ENCODE data around the gene SNX10. TPM values are rescaled to one million over a fixed set of nuclear protein-coding genes. Genes with fewer than 3 reads are reported as not detected.

Gene SNX10
- total and polyA plus RNA-seq, 2 donors, result 15.9 TPM

DNA sequence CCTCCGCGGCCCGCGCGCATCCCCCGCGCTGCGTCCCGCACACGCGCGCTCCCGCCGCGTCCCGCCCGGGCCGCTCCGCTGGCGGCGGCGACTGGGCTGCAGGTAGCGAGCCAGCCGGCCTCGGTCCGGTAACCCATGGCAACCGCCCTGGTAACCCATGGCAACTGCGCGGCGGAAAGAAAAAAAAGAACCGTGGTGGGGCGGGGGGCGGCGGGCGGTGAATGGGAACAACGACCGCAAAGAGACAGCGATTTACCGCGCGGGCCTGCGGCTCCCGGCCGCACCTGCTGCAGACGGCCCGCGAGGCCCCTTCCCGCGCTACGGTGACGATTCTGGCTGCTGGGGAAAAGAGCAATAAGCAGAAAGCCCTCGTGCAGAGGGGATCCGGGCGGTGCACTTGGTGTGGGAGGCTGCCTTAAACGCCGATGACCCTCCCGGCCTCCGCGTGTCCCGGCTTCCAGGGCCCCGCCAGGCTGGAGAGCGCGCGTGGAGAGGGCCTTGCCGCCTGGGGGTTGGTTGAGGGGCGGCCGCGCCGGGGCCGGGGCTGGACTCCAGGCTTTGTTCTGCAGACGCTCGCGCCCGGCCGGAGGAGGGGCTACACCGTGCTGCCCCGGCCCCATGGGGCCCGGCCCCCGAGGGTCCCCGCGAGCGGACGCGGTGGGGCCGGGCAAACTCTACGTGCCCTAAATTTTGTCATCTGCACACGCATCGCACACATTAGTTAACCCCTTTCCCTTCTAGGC lies 84.7 kb downstream of the SNX10 start:
- DNase-seq (ENCODE audit: low read depth in 6 of 9, low spot score in 9 of 9), result peak in 6 of 9 donors; percentile 30 to 71 (median 40)
- under 1% methylated on average over 88 of the region's 88 CpGs for whole genome bisulfite sequencing
- Histone ChIP-seq H3K9me3 (ENCODE audit: control insufficient read depth in 2 of 2, insufficient read depth in 1 of 2, low read length in 1 of 2) (no peaks in the 10 kb centered on the region), H3K27ac (ENCODE audit: low read depth in 1 of 2, low read length in 1 of 2) (peak overlapping the region in 1 of 2 donors; percentile 14), H3K4me3 (ENCODE audit: low read length in 2 of 2) (peak overlapping the region; percentile 54 to 61), H3K36me3 (ENCODE audit: control insufficient read depth in 2 of 2, insufficient read depth in 2 of 2, low read length in 1 of 2) (peaks cover 0 to 3% of the 10 kb centered on the region in 2 donors), H3K4me1 (ENCODE audit: control insufficient read depth in 2 of 2, insufficient read depth in 2 of 2, low read length in 2 of 2) (peaks cover 4 to 9% of the 10 kb centered on the region in 2 donors), H3K27me3 (ENCODE audit: control insufficient read depth in 2 of 2, insufficient read depth in 1 of 2, low read length in 1 of 2) (peaks cover 2 to 17% of the 10 kb centered on the region in 2 donors)

DNA sequence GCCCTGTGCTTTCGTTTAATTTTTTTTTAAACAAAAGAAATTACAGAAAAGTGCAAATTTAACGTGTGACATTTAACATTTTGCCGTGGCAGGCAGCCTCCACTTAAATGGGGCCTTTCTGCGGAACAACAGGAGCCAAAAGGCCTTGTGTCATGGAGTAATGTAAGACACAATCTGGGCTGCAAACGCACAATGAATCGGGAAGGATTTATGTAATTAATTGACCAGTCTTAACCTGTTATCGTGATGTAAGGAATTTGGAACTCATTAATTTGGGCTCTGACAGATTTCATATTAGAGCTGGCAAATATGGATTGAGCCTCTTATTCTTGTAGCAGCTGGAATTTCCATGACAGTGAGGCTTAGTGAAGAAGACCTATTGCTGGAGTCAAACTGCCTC lies 86.4 kb downstream of the SNX10 start:
- no peak overlapping the region for H3K27ac ChIP-seq (ENCODE audit: low read depth in 1 of 2, low read length in 1 of 2)
- no peaks in the 10 kb centered on the region for H3K36me3 ChIP-seq (ENCODE audit: control insufficient read depth in 2 of 2, insufficient read depth in 2 of 2, low read length in 1 of 2)
- no peaks in the 10 kb centered on the region for H3K9me3 ChIP-seq (ENCODE audit: control insufficient read depth in 2 of 2, insufficient read depth in 1 of 2, low read length in 1 of 2)
- DNase-seq (ENCODE audit: low read depth in 6 of 9, low spot score in 9 of 9), result no peak
- H3K27me3 ChIP-seq (ENCODE audit: control insufficient read depth in 2 of 2, insufficient read depth in 1 of 2, low read length in 1 of 2), result peaks cover 2 to 17% of the 10 kb centered on the region in 2 donors
- H3K4me1 ChIP-seq (ENCODE audit: control insufficient read depth in 2 of 2, insufficient read depth in 2 of 2, low read length in 2 of 2), result peaks cover 4 to 9% of the 10 kb centered on the region in 2 donors
- no peak overlapping the region for H3K4me3 ChIP-seq (ENCODE audit: low read length in 2 of 2)
- 98% methylated on average over 7 of the region's 7 CpGs for WGBS

DNA sequence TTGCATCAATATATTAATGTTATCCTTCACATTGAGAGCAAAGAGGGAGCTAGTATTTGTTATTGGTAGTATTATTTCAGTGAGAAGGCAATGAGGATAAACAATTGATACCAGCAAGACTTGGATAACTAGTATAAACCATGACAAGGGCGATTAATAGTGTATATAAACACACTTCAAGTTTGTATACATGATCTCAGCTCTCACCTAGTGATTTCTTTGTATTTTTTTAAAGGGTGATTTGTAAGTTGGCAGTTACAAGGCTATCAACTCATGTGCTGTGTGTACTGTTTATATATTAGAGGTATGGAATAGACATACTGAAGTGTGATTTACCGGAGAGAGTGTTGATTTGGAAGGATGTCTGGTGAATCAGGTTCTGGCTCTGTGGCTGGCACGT lies 88.0 kb downstream of the SNX10 start:
- Histone ChIP-seq H3K27me3 (ENCODE audit: control insufficient read depth in 2 of 2, insufficient read depth in 1 of 2, low read length in 1 of 2) (peaks cover 2 to 17% of the 10 kb centered on the region in 2 donors), H3K4me1 (ENCODE audit: control insufficient read depth in 2 of 2, insufficient read depth in 2 of 2, low read length in 2 of 2) (peaks cover 4 to 9% of the 10 kb centered on the region in 2 donors), H3K36me3 (ENCODE audit: control insufficient read depth in 2 of 2, insufficient read depth in 2 of 2, low read length in 1 of 2) (no peaks in the 10 kb centered on the region), H3K4me3 (ENCODE audit: low read length in 2 of 2) (no peak overlapping the region), H3K27ac (ENCODE audit: low read depth in 1 of 2, low read length in 1 of 2) (no peak overlapping the region), H3K9me3 (ENCODE audit: control insufficient read depth in 2 of 2, insufficient read depth in 1 of 2, low read length in 1 of 2) (no peaks in the 10 kb centered on the region)
- 93% methylated on average over 3 of the region's 3 CpGs for WGBS
- DNase-seq (ENCODE audit: low read depth in 6 of 9, low spot score in 9 of 9), result no peak

- H3K9me3 ChIP-seq (ENCODE audit: control insufficient read depth in 2 of 2, insufficient read depth in 1 of 2, low read length in 1 of 2), result no peaks in the 10 kb centered on the region
- H3K27ac ChIP-seq (ENCODE audit: low read depth in 1 of 2, low read length in 1 of 2), result no peak overlapping the region
- WGBS, result 97% methylated on average over 10 of the region's 10 CpGs
- H3K4me1 ChIP-seq (ENCODE audit: control insufficient read depth in 2 of 2, insufficient read depth in 2 of 2, low read length in 2 of 2), result peaks cover 0 to 7% of the 10 kb centered on the region in 2 donors
- H3K4me3 ChIP-seq (ENCODE audit: low read length in 2 of 2), result no peak overlapping the region
- peaks cover 0 to 6% of the 10 kb centered on the region in 2 donors for H3K27me3 ChIP-seq (ENCODE audit: control insufficient read depth in 2 of 2, insufficient read depth in 1 of 2, low read length in 1 of 2)
- no peak for DNase-seq (ENCODE audit: low read depth in 6 of 9, low spot score in 9 of 9)
- H3K36me3 ChIP-seq (ENCODE audit: control insufficient read depth in 2 of 2, insufficient read depth in 2 of 2, low read length in 1 of 2), result no peaks in the 10 kb centered on the region
These were observed 90.1 kb downstream of the SNX10 start for GRCh38 chr7:26381476-26382353.

GRCh38 chr7:26385240-26385639 lies 93.6 kb downstream of the SNX10 start:
- Histone ChIP-seq H3K4me3 (ENCODE audit: low read length in 2 of 2) (no peak overlapping the region), H3K27ac (ENCODE audit: low read depth in 1 of 2, low read length in 1 of 2) (no peak overlapping the region), H3K9me3 (ENCODE audit: control insufficient read depth in 2 of 2, insufficient read depth in 1 of 2, low read length in 1 of 2) (no peaks in the 10 kb centered on the region), H3K4me1 (ENCODE audit: control insufficient read depth in 2 of 2, insufficient read depth in 2 of 2, low read length in 2 of 2) (no peaks in the 10 kb centered on the region), H3K36me3 (ENCODE audit: control insufficient read depth in 2 of 2, insufficient read depth in 2 of 2, low read length in 1 of 2) (no peaks in the 10 kb centered on the region), H3K27me3 (ENCODE audit: control insufficient read depth in 2 of 2, insufficient read depth in 1 of 2, low read length in 1 of 2) (no peaks in the 10 kb centered on the region)
- DNase-seq (ENCODE audit: low read depth in 6 of 9, low spot score in 9 of 9), result no peak

GRCh38 chr7:26387731-26388130 lies 96.1 kb downstream of the SNX10 start:
- WGBS, result 94% methylated on average over 2 of the region's 2 CpGs
- H3K36me3 ChIP-seq (ENCODE audit: control insufficient read depth in 2 of 2, insufficient read depth in 2 of 2, low read length in 1 of 2), result no peaks in the 10 kb centered on the region

GRCh38 chr7:26388256-26388655 lies 96.6 kb downstream of the SNX10 start:
- no peak overlapping the region for H3K4me3 ChIP-seq (ENCODE audit: low read length in 2 of 2)
- no peak for DNase-seq (ENCODE audit: low read depth in 6 of 9, low spot score in 9 of 9)
- H3K4me1 ChIP-seq (ENCODE audit: control insufficient read depth in 2 of 2, insufficient read depth in 2 of 2, low read length in 2 of 2), result no peaks in the 10 kb centered on the region
- H3K27ac ChIP-seq (ENCODE audit: low read depth in 1 of 2, low read length in 1 of 2), result no peak overlapping the region
- H3K27me3 ChIP-seq (ENCODE audit: control insufficient read depth in 2 of 2, insufficient read depth in 1 of 2, low read length in 1 of 2), result no peaks in the 10 kb centered on the region
- no peaks in the 10 kb centered on the region for H3K36me3 ChIP-seq (ENCODE audit: control insufficient read depth in 2 of 2, insufficient read depth in 2 of 2, low read length in 1 of 2)
- WGBS, result 75% methylated on average over 4 of the region's 4 CpGs
- H3K9me3 ChIP-seq (ENCODE audit: control insufficient read depth in 2 of 2, insufficient read depth in 1 of 2, low read length in 1 of 2), result no peaks in the 10 kb centered on the region

More at GRCh38 chr7:26387731-26388130, 96.1 kb downstream of the SNX10 start:
- no peak for DNase-seq (ENCODE audit: low read depth in 6 of 9, low spot score in 9 of 9)
- Histone ChIP-seq H3K4me1 (ENCODE audit: control insufficient read depth in 2 of 2, insufficient read depth in 2 of 2, low read length in 2 of 2) (no peaks in the 10 kb centered on the region), H3K27me3 (ENCODE audit: control insufficient read depth in 2 of 2, insufficient read depth in 1 of 2, low read length in 1 of 2) (no peaks in the 10 kb centered on the region), H3K27ac (ENCODE audit: low read depth in 1 of 2, low read length in 1 of 2) (no peak overlapping the region), H3K9me3 (ENCODE audit: control insufficient read depth in 2 of 2, insufficient read depth in 1 of 2, low read length in 1 of 2) (no peaks in the 10 kb centered on the region), H3K4me3 (ENCODE audit: low read length in 2 of 2) (no peak overlapping the region)

DNA sequence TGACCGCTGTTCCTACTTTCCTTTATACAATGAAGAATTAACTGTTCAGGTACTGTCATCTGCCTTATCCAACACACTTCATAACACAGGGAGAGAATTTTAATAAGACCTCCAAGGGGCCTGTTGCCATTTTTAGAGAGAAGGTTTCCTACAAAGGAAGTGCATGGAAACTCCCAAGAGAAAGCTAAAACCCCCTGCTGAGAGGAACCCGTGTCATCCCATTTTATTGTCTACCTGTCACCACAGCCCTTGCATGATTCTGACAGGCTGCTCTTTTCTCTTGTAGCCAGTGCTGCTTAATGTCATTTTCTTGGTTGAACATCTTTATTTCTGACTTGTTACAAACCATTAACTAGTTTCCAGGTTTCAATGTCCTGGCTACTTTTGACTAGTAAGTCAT lies 98.4 kb downstream of the SNX10 start:
- no peak overlapping the region for H3K27ac ChIP-seq (ENCODE audit: low read depth in 1 of 2, low read length in 1 of 2)
- no peaks in the 10 kb centered on the region for H3K27me3 ChIP-seq (ENCODE audit: control insufficient read depth in 2 of 2, insufficient read depth in 1 of 2, low read length in 1 of 2)
- no peaks in the 10 kb centered on the region for H3K4me1 ChIP-seq (ENCODE audit: control insufficient read depth in 2 of 2, insufficient read depth in 2 of 2, low read length in 2 of 2)
- no peak overlapping the region for H3K4me3 ChIP-seq (ENCODE audit: low read length in 2 of 2)
- H3K36me3 ChIP-seq (ENCODE audit: control insufficient read depth in 2 of 2, insufficient read depth in 2 of 2, low read length in 1 of 2), result no peaks in the 10 kb centered on the region
- no peak for DNase-seq (ENCODE audit: low read depth in 6 of 9, low spot score in 9 of 9)
- 96% methylated on average over 2 of the region's 2 CpGs for WGBS
- H3K9me3 ChIP-seq (ENCODE audit: control insufficient read depth in 2 of 2, insufficient read depth in 1 of 2, low read length in 1 of 2), result no peaks in the 10 kb centered on the region

DNA sequence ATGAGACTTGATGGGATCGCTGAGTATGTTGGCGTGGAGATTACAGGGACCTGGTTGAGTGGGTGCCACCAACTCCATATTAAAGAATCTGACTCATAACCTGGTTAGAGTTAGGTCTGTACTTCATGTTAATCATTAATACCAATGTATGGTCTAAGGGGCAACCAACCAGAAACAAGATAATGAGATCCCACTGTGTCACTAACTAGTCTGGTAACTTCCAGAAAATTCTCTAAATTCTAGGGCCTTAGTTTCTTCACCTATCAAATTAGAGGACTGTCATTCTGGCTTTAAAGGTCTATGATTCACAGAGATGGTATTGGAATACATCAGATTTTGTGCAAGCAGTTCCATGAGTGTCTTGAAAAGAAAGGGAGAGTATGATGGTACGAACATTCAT lies 102.2 kb downstream of the SNX10 start:
- no peak for DNase-seq (ENCODE audit: low read depth in 6 of 9, low spot score in 9 of 9)
- peaks cover 0 to 7% of the 10 kb centered on the region in 2 donors for H3K4me1 ChIP-seq (ENCODE audit: control insufficient read depth in 2 of 2, insufficient read depth in 2 of 2, low read length in 2 of 2)
- H3K27me3 ChIP-seq (ENCODE audit: control insufficient read depth in 2 of 2, insufficient read depth in 1 of 2, low read length in 1 of 2), result peaks cover 5 to 21% of the 10 kb centered on the region in 2 donors
- H3K4me3 ChIP-seq (ENCODE audit: low read length in 2 of 2), result no peak overlapping the region
- H3K36me3 ChIP-seq (ENCODE audit: control insufficient read depth in 2 of 2, insufficient read depth in 2 of 2, low read length in 1 of 2), result no peaks in the 10 kb centered on the region
- H3K9me3 ChIP-seq (ENCODE audit: control insufficient read depth in 2 of 2, insufficient read depth in 1 of 2, low read length in 1 of 2), result no peaks in the 10 kb centered on the region
- no peak overlapping the region for H3K27ac ChIP-seq (ENCODE audit: low read depth in 1 of 2, low read length in 1 of 2)
- 98% methylated on average over 3 of the region's 3 CpGs for WGBS

Measured in thymus (tissue), 11 donors.